Activated CD8-positive, alpha-beta memory T cell treated with anti-CD3 and anti-CD28 coated beads, Interleukin-2, amount 50 U/mL, for 24 hours (primary cell): ENCODE results near the gene CUL1.

ENCODE experiments used
- DNase-seq: peaks from one replicate; pipeline ENCODE4 v3.0.0-alpha.2; 2020; ENCODE audit errors: extremely low read depth

Gene CUL1

GRCh38 chr7:148850564-148850963 is 151.9 kb downstream of the CUL1 start:
- DNase-seq: no peak
